ENCODE data around the gene TFDP2. TPM values are rescaled to one million over a fixed set of nuclear protein-coding genes. Genes with fewer than 3 reads are reported as not detected.

Gene TFDP2
- total RNA-seq, 1 donor from 2014 or later: 173 TPM

GRCh38 chr3:141898908-141899307, 250.4 kb downstream of the TFDP2 start:
- peaks cover 79% of the 10 kb centered on the region for H3K79me2 ChIP-seq (ENCODE audit: low read depth)
- H3K4me3 ChIP-seq: no peak overlapping the region
- H3K4me1 ChIP-seq: no peaks in the 10 kb centered on the region
- peaks cover 12% of the 10 kb centered on the region for H3K9me3 ChIP-seq (ENCODE audit: low read depth)
- H4K20me1 ChIP-seq (ENCODE audit: low read depth): no peaks in the 10 kb centered on the region
- no peak overlapping the region for H3K27ac ChIP-seq
- no peak overlapping the region for H3K4me3 Mint-ChIP-seq
- no peaks in the 10 kb centered on the region for H3K4me1 Mint-ChIP-seq
- H3K27me3 Mint-ChIP-seq (ENCODE audit: insufficient read depth, low read depth): no peaks in the 10 kb centered on the region
- peaks cover 40% of the 10 kb centered on the region for H3K36me3 Mint-ChIP-seq
- peaks cover 18% of the 10 kb centered on the region for H3K36me3 ChIP-seq
- no peaks in the 10 kb centered on the region for H3K27me3 ChIP-seq
- H3K9ac ChIP-seq: no peak overlapping the region
- H3F3A ChIP-seq (ENCODE audit: low read depth): no peaks in the 10 kb centered on the region
- no peak for DNase-seq (ENCODE audit: low spot score)
- TF ChIP-seq CTCF (IDR thresholded peaks at IDR 0.05): no peak
- TF ChIP-seq EZH2phosphoT487 (IDR thresholded peaks at IDR 0.05): no peak
- no peak for TF ChIP-seq EZH2 (IDR thresholded peaks at IDR 0.05)
- H3K4me2 ChIP-seq: no peak overlapping the region
- no peak overlapping the region for H2AFZ ChIP-seq (replicated peaks)
- H3K9me3 Mint-ChIP-seq: peaks cover 28% of the 10 kb centered on the region
- H3K27ac Mint-ChIP-seq: no peak overlapping the region

GRCh38 chr3:141895731-141896130, 253.6 kb downstream of the TFDP2 start:
- no peaks in the 10 kb centered on the region for H3K27me3 ChIP-seq
- H3K79me2 ChIP-seq (ENCODE audit: low read depth): peaks cover 97% of the 10 kb centered on the region
- TF ChIP-seq CTCF (IDR thresholded peaks at IDR 0.05) (no peak), EZH2 (IDR thresholded peaks at IDR 0.05) (no peak), EZH2phosphoT487 (IDR thresholded peaks at IDR 0.05) (no peak)
- H3K27ac Mint-ChIP-seq: no peak overlapping the region
- H3K27ac ChIP-seq: no peak overlapping the region
- no peak overlapping the region for H3K9ac ChIP-seq
- H3K36me3 ChIP-seq: peaks cover 20% of the 10 kb centered on the region
- peaks cover 46% of the 10 kb centered on the region for H3K36me3 Mint-ChIP-seq
- no peak overlapping the region for H2AFZ ChIP-seq (replicated peaks)
- no peaks in the 10 kb centered on the region for H3F3A ChIP-seq (ENCODE audit: low read depth)
- no peaks in the 10 kb centered on the region for H3K4me1 Mint-ChIP-seq
- H3K9me3 Mint-ChIP-seq: peaks cover 27% of the 10 kb centered on the region
- H3K4me2 ChIP-seq: no peak overlapping the region
- peaks cover 12% of the 10 kb centered on the region for H3K9me3 ChIP-seq (ENCODE audit: low read depth)
- H3K4me3 Mint-ChIP-seq: no peak overlapping the region
- H3K4me1 ChIP-seq: no peaks in the 10 kb centered on the region
- peaks cover under 1% of the 10 kb centered on the region for H3K27me3 Mint-ChIP-seq (ENCODE audit: insufficient read depth, low read depth)
- H4K20me1 ChIP-seq (ENCODE audit: low read depth): no peaks in the 10 kb centered on the region
- H3K4me3 ChIP-seq: no peak overlapping the region
- DNase-seq (ENCODE audit: low spot score): no peak

DNA sequence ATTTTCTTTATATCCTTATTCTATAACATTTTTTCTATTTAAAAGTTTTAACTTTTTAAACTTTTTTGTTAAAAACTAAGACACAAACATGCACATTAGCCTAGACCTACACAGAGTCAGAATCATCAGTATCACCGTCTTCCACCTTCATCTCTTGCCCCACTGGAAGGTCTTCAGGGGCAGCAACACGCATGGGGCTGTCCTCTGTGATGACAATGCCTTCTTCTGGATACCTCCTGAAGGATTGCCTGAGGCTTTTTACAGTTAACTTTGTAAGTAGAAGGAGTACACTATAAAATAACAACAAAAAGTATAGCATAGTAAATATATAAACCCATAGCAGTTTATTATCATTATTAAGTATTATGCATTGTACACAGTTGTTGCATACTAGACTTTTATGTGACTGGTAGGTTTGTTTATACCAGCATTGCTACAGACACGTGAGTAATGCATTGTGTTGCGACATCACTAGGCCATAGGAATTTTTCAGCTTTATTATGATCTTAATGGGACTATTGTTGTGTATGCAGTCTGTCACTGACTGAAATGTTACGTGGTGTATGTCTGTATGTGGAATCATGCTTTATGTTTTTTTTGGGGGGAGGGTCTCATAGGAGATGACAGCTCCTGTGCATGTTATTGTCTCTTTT, 254.7 kb downstream of the TFDP2 start:
- H3K27ac Mint-ChIP-seq: no peak overlapping the region
- peaks cover 41% of the 10 kb centered on the region for H3K36me3 Mint-ChIP-seq
- no peak overlapping the region for H3K4me3 ChIP-seq
- no peak overlapping the region for H3K4me2 ChIP-seq
- no peaks in the 10 kb centered on the region for H3K27me3 ChIP-seq
- H3K4me1 Mint-ChIP-seq: no peaks in the 10 kb centered on the region
- no peaks in the 10 kb centered on the region for H3F3A ChIP-seq (ENCODE audit: low read depth)
- H3K9ac ChIP-seq: no peak overlapping the region
- H3K27me3 Mint-ChIP-seq (ENCODE audit: insufficient read depth, low read depth): peaks cover 3% of the 10 kb centered on the region
- TF ChIP-seq EZH2 (IDR thresholded peaks at IDR 0.05): no peak
- TF ChIP-seq CTCF (IDR thresholded peaks at IDR 0.05): no peak
- no peak for TF ChIP-seq EZH2phosphoT487 (IDR thresholded peaks at IDR 0.05)
- H4K20me1 ChIP-seq (ENCODE audit: low read depth): no peaks in the 10 kb centered on the region
- H3K27ac ChIP-seq: no peak overlapping the region
- peaks cover 94% of the 10 kb centered on the region for H3K79me2 ChIP-seq (ENCODE audit: low read depth)
- H3K9me3 Mint-ChIP-seq: peaks cover 19% of the 10 kb centered on the region
- H2AFZ ChIP-seq (replicated peaks): no peak overlapping the region
- H3K36me3 ChIP-seq: peaks cover 20% of the 10 kb centered on the region
- no peak for DNase-seq (ENCODE audit: low spot score)
- no peaks in the 10 kb centered on the region for H3K4me1 ChIP-seq
- H3K4me3 Mint-ChIP-seq: no peak overlapping the region
- H3K9me3 ChIP-seq (ENCODE audit: low read depth): peaks cover 5% of the 10 kb centered on the region

Small RNA genes lying within 50 kb of the gene (small RNA-seq; reads per million reads assigned to genes)
- gene RNU6-425P (not detected), gene RNU6-509P (not detected)

Other genes starting within 250 kb of the TFDP2 start
- gene GK5, start 76.0 kb upstream of the TFDP2 start, total RNA-seq (ENCODE audit: low replicate concordance): 22.7 and 35.7 TPM in 2 replicates